Aorta (tissue), 5 donors: ENCODE data around the gene EOMES. TPM values are rescaled to one million over a fixed set of nuclear protein-coding genes. Genes with fewer than 3 reads are reported as not detected.

Experiments
- ATAC-seq: fragments of 200-7000 bp; cut with Tn5 transposase; one replicate; pipeline ENCODE4 v1.9.1; 2022; ENCODE audit warnings: moderate library complexity; ENCODE audit not compliant: low FRiP score
- DNase-seq, 2 donors: peaks; one replicate each; pipeline ENCODE4 v3.0.0-alpha.2; 2020
- H3K27ac ChIP-seq, 2 donors: one replicate each; pipeline ENCODE4 v1.5.1; 2013; ENCODE audit warnings: low read length in 2 of 2, mild to moderate bottlenecking in 2 of 2, moderate library complexity in 2 of 2, control low read depth in 1 of 2, inconsistent platforms in 1 of 2, low read depth in 1 of 2
- H3K27me3 ChIP-seq, 2 donors: one replicate each; pipeline ENCODE4 v1.6.1; 2013; ENCODE audit warnings: control low read depth in 1 of 2, low read length in 1 of 2, mild to moderate bottlenecking in 1 of 2, moderate library complexity in 1 of 2; ENCODE audit not compliant: insufficient read depth in 2 of 2, control insufficient read depth in 1 of 2
- H3K36me3 ChIP-seq, 2 donors: one replicate each; pipeline ENCODE4 v1.6.1; 2013; ENCODE audit warnings: control low read depth in 1 of 2, low read length in 1 of 2, mild to moderate bottlenecking in 1 of 2; ENCODE audit not compliant: insufficient read depth in 2 of 2, control insufficient read depth in 1 of 2
- H3K4me1 ChIP-seq, 2 donors: one replicate each; pipeline ENCODE4 v1.6.1; 2013; ENCODE audit warnings: low read length in 2 of 2, control low read depth in 1 of 2, mild to moderate bottlenecking in 1 of 2, moderate library complexity in 1 of 2; ENCODE audit not compliant: insufficient read depth in 2 of 2, control insufficient read depth in 1 of 2
- H3K4me3 ChIP-seq, 2 donors: one replicate each; pipeline ENCODE4 v1.5.1; 2013; ENCODE audit warnings: low read length in 2 of 2, control low read depth in 1 of 2, mild to moderate bottlenecking in 1 of 2
- H3K9me3 ChIP-seq: one replicate; pipeline ENCODE4 v1.6.1; 2013; ENCODE audit warnings: mild to moderate bottlenecking, low read length; ENCODE audit not compliant: control insufficient read depth
- WGBS, 2 donors: extraction: QIAGEN DNeasy Blood & Tissue Kit; methylation state at CpG; one replicate each; pipeline ENCODE4 v1.1.7; 2013; 5-methylcytosine and 5-hydroxymethylcytosine counted together
- intact Hi-C, 2 donors: fragments of 100-400 bp; cut with DNase I; formaldehyde crosslinking; loops; one replicate each; pipeline versions ENCODE4 v1.14.2 to v1.15.0; 2022
- polyA plus RNA-seq, 2 donors: library from polyadenylated mRNA; stranded (reverse); fragments of 200-250 nt; gene quantifications; one replicate each; pipeline ENCODE4 v1.2.3, GENCODE V29; 2013
- total RNA-seq, 2 donors: library from RNA; stranded (reverse); fragmentation: NEBNext Ultra II Directional; extraction: Animal tissue kit (Norgen Biotek cat#: 25700); gene quantifications; one replicate each; pipeline ENCODE4 v1.2.1, GENCODE V29; 2021
- donor health status: healthy with polysubstance abuse.
- donor health status: Bipolar disorder and iron deficiency.
- donor health status: DM: no; HTN: no; CAD: no.
- donor health status: DM: no; HTN: no; CAD: no.
- donor health status: DM: yes; HTN: yes; CAD: no.

The EOMES gene
- total and polyA plus RNA-seq, 4 donors, result 0.36 to 1.2 (median 0.60) TPM; not detected in 1

DNA sequence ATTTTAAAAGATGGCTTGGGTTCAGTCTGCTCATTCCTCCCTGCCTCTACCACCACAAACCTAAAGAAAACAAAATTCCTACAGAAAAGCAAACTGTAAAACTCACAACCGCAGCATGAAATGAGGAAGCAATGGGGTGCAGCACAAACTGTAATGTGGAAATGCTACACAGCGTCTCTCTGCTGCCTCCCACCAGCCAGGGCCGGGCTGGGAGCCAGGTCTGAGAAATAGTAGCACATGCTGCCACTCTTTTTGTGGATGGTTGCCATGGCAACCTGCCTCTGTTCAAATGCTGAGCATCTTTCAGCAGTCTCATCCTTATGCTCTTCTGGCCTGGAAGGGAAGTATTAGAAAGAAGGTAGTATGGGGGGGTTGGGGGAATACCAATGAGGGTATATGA, 55.4 kb downstream of the EOMES start:
- WGBS, 2 donors, result 7 to 9% methylated on average over 3 of the region's 3 CpGs
- DNase-seq, result peak; percentile 81 to 93
- intact Hi-C loops, result no loop called here

DNA sequence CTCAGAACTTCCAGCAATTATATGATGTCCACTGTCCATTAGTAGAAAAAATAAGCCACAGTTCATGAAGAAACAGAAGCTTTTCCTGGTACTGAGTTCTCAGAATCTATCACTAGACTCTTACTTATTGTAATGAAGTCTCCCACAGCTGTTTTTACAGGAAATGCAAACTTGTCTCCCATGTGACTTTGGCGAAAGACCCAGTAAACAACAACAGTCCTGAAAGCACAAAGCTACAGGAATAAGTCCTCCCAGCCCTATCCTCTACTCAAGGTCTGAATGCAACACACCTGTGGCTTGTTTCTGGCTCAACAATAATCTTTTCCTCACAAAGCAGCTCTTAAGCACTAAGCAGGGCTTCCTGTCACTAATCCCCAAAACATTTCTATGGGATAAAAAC, 55.9 kb downstream of the EOMES start:
- WGBS, 2 donors, result 69 to 79% methylated on average over 1 of the region's 1 CpG
- ATAC-seq, result no peak

More for the DNA sequence above, 55.4 kb downstream of the EOMES start:
- Histone ChIP-seq H3K27ac (no peak overlapping the region), H3K4me1 (no peaks in the 10 kb centered on the region), H3K27me3 (no peaks in the 10 kb centered on the region), H3K4me3 (no peak overlapping the region), H3K9me3 (no peaks in the 10 kb centered on the region), H3K36me3 (no peaks in the 10 kb centered on the region)
- ATAC-seq, result peak; percentile 68

More for the DNA sequence above, 55.9 kb downstream of the EOMES start:
- intact Hi-C loops, result no loop called here
- H3K27me3 ChIP-seq, result no peaks in the 10 kb centered on the region
- H3K9me3 ChIP-seq, result no peaks in the 10 kb centered on the region
- no peaks in the 10 kb centered on the region for H3K4me1 ChIP-seq
- no peak for DNase-seq
- H3K4me3 ChIP-seq, result no peak overlapping the region
- no peak overlapping the region for H3K27ac ChIP-seq
- no peaks in the 10 kb centered on the region for H3K36me3 ChIP-seq

Other genes with a start within 250 kb of the EOMES start
- 10 to 100 TPM; 61.0 to 62.8 TPM for gene SLC4A7, start 237.9 kb downstream of the EOMES start, total RNA-seq
- 10 to 100 TPM in 1 of 2 donors, 1 to 10 TPM in 1; 5.4 to 14.0 TPM for gene SLC4A7, start 237.9 kb downstream of the EOMES start, polyA plus RNA-seq